Gastroesophageal sphincter (tissue), 4 donors: ENCODE results near the gene MRPL30. TPM values are rescaled to one million over a fixed set of nuclear protein-coding genes. Genes with fewer than 3 reads are reported as not detected.
"Not testable (repeated sequence)": the region's sequence is repeated elsewhere in the genome, so short reads cannot be mapped to it uniquely, and the experiment has no call there.

Source experiments
- ATAC-seq: fragments of 150-250 bp; one replicate; pipeline ENCODE4 v1.9.1; 2016; ENCODE audit warnings: mild to moderate bottlenecking, moderate library complexity
- H3K27ac ChIP-seq, 4 donors: fragments of 200-600 bp; sonication (generic) in 3 of 4; 1 replicate in 3 of 4; 2 replicates in 1 of 4; pipeline ENCODE4 v1.5.1; 2016 to 2019
- H3K27me3 ChIP-seq: fragments of 200-600 bp; sonication (generic); one replicate; pipeline ENCODE4 v1.5.1; 2019
- H3K36me3 ChIP-seq, 2 donors: fragments of 200-600 bp; sonication (generic); one replicate each; pipeline ENCODE4 v1.5.1; 2019; ENCODE audit warnings: control low read depth in 1 of 2
- H3K4me1 ChIP-seq, 3 donors: fragments of 200-600 bp; sonication (generic); 1 replicate in 2 of 3; 2 replicates in 1 of 3; pipeline ENCODE4 v1.5.1; 2016 to 2019; ENCODE audit warnings: control low read depth in 2 of 3
- H3K4me3 ChIP-seq, 2 donors: fragments of 200-600 bp; sonication (generic); one replicate each; pipeline ENCODE4 v1.5.1; 2019; ENCODE audit warnings: mild to moderate bottlenecking in 1 of 2, moderate library complexity in 1 of 2
- H3K9me3 ChIP-seq, 3 donors: fragments of 200-600 bp; sonication (generic); one replicate each; pipeline ENCODE4 v1.5.1; 2017 to 2019; ENCODE audit warnings: control low read depth in 2 of 3
- CTCF ChIP-seq, 4 experiments: fragments of 200-600 bp in 2 of 4; fragments of 450-650 bp in 2 of 4; sonication (generic) in 1 of 4; IDR thresholded peaks; one replicate each; pipeline ENCODE4 v1.5.1; 2017 to 2019; ENCODE audit warnings: antibody characterized with exemption in 4 of 4, mild to moderate bottlenecking in 2 of 4, moderate library complexity in 2 of 4
- EP300 ChIP-seq: sonication (generic); formaldehyde crosslinking; IDR thresholded peaks from one replicate; pipeline ENCODE4 v1.6.1; 2017; ENCODE audit warnings: antibody characterized with exemption, mild to moderate bottlenecking
- POLR2A ChIP-seq, 2 donors: fragments of 450-650 bp; IDR thresholded peaks; one replicate each; pipeline ENCODE4 v1.6.1; 2017; ENCODE audit warnings: antibody characterized with exemption in 2 of 2, mild to moderate bottlenecking in 2 of 2, moderate library complexity in 1 of 2
- POLR2AphosphoS5 ChIP-seq: sonication (generic); formaldehyde crosslinking; IDR thresholded peaks from one replicate; pipeline ENCODE4 v1.6.1; 2017; ENCODE audit warnings: antibody characterized with exemption
- WGBS, 2 donors: methylation state at CpG; one replicate each; pipeline ENCODE4 v1.1.5; 2018; ENCODE audit warnings: low coverage in 1 of 2; 5-methylcytosine and 5-hydroxymethylcytosine counted together
- total RNA-seq, 4 donors: library from RNA; depleted of rRNA; stranded (reverse); fragments of >200 nt; gene quantifications; one replicate each; pipeline ENCODE4 v1.1.0, GENCODE V29; 2016

The MRPL30 gene
- total RNA-seq, 4 donors from 2014 or later = 20.2 to 29.8 (median 27.1) TPM

DNA sequence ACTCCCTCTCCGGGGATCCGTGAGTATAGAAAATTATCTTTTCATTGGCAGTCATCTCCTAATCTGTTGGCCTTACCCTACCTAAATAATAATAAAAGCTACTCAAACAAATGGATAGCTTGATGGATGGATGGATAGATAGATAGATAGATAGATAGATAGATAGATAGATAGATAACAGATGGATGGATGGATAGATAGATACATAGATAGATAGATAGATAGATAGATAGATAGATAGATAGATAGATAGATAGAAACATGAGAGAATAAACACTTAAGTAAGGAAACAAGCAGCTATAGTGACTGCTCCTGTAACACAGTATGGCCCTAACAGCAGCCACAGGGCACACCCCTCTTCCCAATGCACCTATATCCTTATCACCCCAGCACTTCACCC is 35.1 kb downstream of the MRPL30 start:
- no peaks in the 10 kb centered on the region for H3K27me3 ChIP-seq
- no peak overlapping the region for H3K27ac ChIP-seq
- TF ChIP-seq POLR2AphosphoS5 (no peak), CTCF (IDR thresholded peaks at IDR 0.05) (no peak), EP300 (no peak)
- 83 to 88% methylated on average over 2 of the region's 2 CpGs for WGBS, 2 donors
- H3K36me3 ChIP-seq = peaks cover 0 to 19% of the 10 kb centered on the region in 2 donors
- ATAC-seq = no peak
- H3K4me1 ChIP-seq = no peaks in the 10 kb centered on the region
- H3K4me3 ChIP-seq = no peak overlapping the region
- H3K9me3 ChIP-seq = no peaks in the 10 kb centered on the region

DNA sequence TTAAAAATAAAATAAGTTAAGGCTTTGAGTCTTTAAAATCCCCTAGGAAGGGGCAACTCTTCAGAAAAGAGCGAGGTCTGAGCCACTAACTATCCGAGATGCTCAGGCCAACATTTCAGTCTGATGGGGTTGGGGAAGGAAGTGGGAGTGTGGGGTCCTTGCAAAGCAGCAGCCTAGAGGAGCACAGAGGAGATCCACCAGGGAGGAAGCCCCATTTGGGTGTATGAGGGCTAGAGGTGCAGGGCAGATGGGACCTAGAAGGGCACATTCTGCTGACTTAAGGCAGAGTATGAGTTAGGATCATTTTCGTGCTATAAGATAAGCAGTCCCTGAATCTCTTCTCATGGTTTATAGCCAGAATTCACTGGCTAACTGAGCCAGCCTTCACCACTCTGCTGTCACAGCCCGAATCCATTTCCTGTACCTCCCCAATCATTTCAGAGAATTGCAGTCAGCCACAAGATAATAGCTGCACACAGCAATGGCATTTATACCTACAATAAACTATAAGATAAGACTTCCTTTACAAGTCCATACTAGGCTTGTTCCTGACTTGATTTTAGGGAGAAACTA is 37.0 kb downstream of the MRPL30 start:
- peaks cover 0 to 13% of the 10 kb centered on the region in 2 donors for H3K36me3 ChIP-seq
- no peak for TF ChIP-seq POLR2A (IDR thresholded peaks at IDR 0.05)
- TF ChIP-seq EP300 = no peak
- TF ChIP-seq CTCF (IDR thresholded peaks at IDR 0.05) = no peak
- TF ChIP-seq POLR2AphosphoS5 = no peak
- no peaks in the 10 kb centered on the region for H3K4me1 ChIP-seq
- no peaks in the 10 kb centered on the region for H3K27me3 ChIP-seq
- H3K27ac ChIP-seq = no peak overlapping the region
- H3K4me3 ChIP-seq = no peak overlapping the region
- 81 to 100% methylated on average over 1 to 3 of the region's 4 CpGs for WGBS, 2 donors
- ATAC-seq = no peak
- H3K9me3 ChIP-seq = no peaks in the 10 kb centered on the region

DNA sequence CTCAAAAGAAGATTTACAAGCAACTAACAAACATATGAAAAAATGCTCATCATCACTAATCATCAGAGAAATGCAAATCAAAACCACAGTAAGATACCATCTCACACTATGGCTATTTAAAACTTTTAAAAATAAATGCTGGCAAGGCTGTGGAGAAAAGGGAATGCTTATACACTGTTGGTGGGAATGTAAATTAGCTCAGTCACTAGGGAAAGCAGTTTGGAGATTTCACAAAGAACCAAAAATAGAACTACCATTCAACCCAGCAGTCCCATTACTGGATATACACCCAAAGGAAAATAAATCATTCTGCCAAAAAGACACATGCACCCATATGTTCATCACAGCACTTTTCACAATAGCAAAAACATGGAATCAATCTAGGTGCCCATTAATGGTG is 52.2 kb downstream of the MRPL30 start:
- H3K27me3 ChIP-seq, H3K4me3 ChIP-seq, H3K36me3 ChIP-seq, H3K4me1 ChIP-seq, ATAC-seq, H3K27ac ChIP-seq, H3K9me3 ChIP-seq: not testable (repeated sequence)

- H3K36me3 ChIP-seq = no peaks in the 10 kb centered on the region
- ATAC-seq = no peak
- TF ChIP-seq CTCF (IDR thresholded peaks at IDR 0.05) (no peak), POLR2A (IDR thresholded peaks at IDR 0.05) (no peak), POLR2AphosphoS5 (no peak), EP300 (no peak)
- 85 to 95% methylated on average over 5 to 6 of the region's 6 CpGs for WGBS, 2 donors
- H3K9me3 ChIP-seq = no peaks in the 10 kb centered on the region
- no peaks in the 10 kb centered on the region for H3K27me3 ChIP-seq
- no peaks in the 10 kb centered on the region for H3K4me1 ChIP-seq
- no peak overlapping the region for H3K27ac ChIP-seq
- H3K4me3 ChIP-seq = no peak overlapping the region
These were observed 57.6 kb downstream of the MRPL30 start for GRCh38 chr2:99238599-99238998.

GRCh38 chr2:99240431-99240830 is 59.4 kb downstream of the MRPL30 start:
- no peak for ATAC-seq
- TF ChIP-seq CTCF (IDR thresholded peaks at IDR 0.05) = no peak
- TF ChIP-seq POLR2AphosphoS5 = no peak
- no peak for TF ChIP-seq EP300
- no peak for TF ChIP-seq POLR2A (IDR thresholded peaks at IDR 0.05)
- H3K27me3 ChIP-seq = no peaks in the 10 kb centered on the region
- H3K4me3 ChIP-seq = no peak overlapping the region
- no peaks in the 10 kb centered on the region for H3K4me1 ChIP-seq
- 91 to 100% methylated on average over 4 to 6 of the region's 6 CpGs for WGBS, 2 donors
- H3K27ac ChIP-seq = no peak overlapping the region
- H3K36me3 ChIP-seq = no peaks in the 10 kb centered on the region
- H3K9me3 ChIP-seq = no peaks in the 10 kb centered on the region
